Measurements from ENCODE around the gene ALG1.
"Not testable (repeated sequence)": the region's sequence is repeated elsewhere in the genome, so short reads cannot be mapped to it uniquely, and the experiment has no call there.

ALG1 gene

GRCh38 chr16:5072334-5073278 is 963 bp downstream of the ALG1 start:
- DNase-seq (ENCODE audit: low read depth): no peak
- TF ChIP-seq CTCF (IDR thresholded peaks at IDR 0.05; ENCODE audit: low read length, missing control alignments): no peak

DNA sequence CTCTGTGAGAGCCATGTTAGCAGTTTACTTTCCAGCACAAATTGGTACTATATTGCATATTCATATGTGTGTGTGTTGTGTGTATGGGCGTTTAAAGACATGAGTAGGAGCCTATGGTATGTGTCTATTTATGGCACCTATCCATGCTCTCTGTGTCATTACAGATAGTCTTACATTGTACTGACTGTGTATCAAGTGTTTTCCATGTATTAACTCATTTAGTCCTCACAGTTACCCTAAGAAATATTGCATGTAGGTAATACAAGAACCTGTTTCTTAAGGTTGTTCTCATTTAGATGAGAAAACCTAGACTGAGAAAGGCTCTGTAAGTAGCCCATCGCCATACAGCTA is 1.6 kb downstream of the ALG1 start:
- no peak for DNase-seq (ENCODE audit: low read depth)
- no peak overlapping the region for H3K4me3 ChIP-seq (replicated peaks; ENCODE audit: low read depth, low read length)
- no peak for TF ChIP-seq CTCF (IDR thresholded peaks at IDR 0.05; ENCODE audit: low read length, missing control alignments)

More at GRCh38 chr16:5072334-5073278, 963 bp downstream of the ALG1 start:
- peak overlapping the region; percentile 84 for H3K4me3 ChIP-seq (replicated peaks; ENCODE audit: low read depth, low read length)

GRCh38 chr16:5073771-5074170 is 2.1 kb downstream of the ALG1 start:
- not testable (repeated sequence) for H3K4me3 ChIP-seq (replicated peaks; ENCODE audit: low read depth, low read length); DNase-seq (ENCODE audit: low read depth)

DNA sequence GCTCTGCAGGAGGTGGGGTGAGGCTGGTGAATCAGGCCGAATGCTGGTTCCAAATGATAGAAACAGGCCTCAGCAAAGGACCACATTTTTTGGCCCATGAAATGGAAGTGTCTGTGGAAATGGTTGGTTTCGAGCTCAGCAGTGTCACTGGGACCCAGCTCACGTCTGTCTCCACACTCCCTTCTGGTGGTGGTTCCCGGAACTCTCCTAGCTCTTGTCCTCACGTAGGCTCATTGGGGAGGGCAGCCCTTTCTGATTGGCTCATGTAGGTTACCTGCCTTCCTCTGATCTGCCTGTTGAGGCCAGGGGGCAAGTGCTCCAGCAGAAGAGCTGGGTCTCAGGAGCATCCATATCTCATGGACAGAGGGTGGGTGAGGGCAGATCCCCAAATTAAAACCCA is 4.0 kb downstream of the ALG1 start:
- no peak overlapping the region for H3K4me3 ChIP-seq (replicated peaks; ENCODE audit: low read depth, low read length)
- TF ChIP-seq CTCF (IDR thresholded peaks at IDR 0.05; ENCODE audit: low read length, missing control alignments): no peak
- DNase-seq (ENCODE audit: low read depth): no peak

- DNase-seq (ENCODE audit: low read depth): no peak
- no peak overlapping the region for H3K4me3 ChIP-seq (replicated peaks; ENCODE audit: low read depth, low read length)
- TF ChIP-seq CTCF (IDR thresholded peaks at IDR 0.05; ENCODE audit: low read length, missing control alignments): no peak
Observed at GRCh38 chr16:5077304-5077703, 5.7 kb downstream of the ALG1 start.

GRCh38 chr16:5078626-5079025 is 7.0 kb downstream of the ALG1 start:
- no peak overlapping the region for H3K4me3 ChIP-seq (replicated peaks; ENCODE audit: low read depth, low read length)
- no peak for DNase-seq (ENCODE audit: low read depth)
- TF ChIP-seq CTCF (IDR thresholded peaks at IDR 0.05; ENCODE audit: low read length, missing control alignments): no peak

- not testable (repeated sequence) for H3K4me3 ChIP-seq (replicated peaks; ENCODE audit: low read depth, low read length); DNase-seq (ENCODE audit: low read depth)
Observed at GRCh38 chr16:5080461-5080860, 8.8 kb downstream of the ALG1 start.

GRCh38 chr16:5080996-5081395 is 9.4 kb downstream of the ALG1 start:
- H3K4me3 ChIP-seq (replicated peaks; ENCODE audit: low read depth, low read length); DNase-seq (ENCODE audit: low read depth): not testable (repeated sequence)

DNA sequence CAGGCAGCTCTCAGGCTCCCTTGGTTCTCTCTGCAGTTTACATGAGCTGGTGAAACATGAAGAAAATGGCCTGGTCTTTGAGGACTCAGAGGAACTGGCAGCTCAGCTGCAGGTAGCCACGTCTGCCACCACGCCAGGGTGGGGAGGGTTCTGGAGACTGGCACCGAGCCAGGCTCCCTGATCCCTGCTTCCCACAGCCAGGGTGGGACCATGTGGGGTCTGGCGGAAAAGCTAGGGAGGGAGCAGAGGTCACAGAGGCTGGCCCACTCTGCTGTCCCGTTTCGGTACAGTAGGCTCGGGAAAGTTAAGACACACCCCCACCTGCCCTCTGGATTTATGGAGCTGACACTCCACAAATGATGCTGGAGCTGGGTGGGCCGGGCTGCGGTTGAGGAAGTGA is 12.0 kb downstream of the ALG1 start:
- not testable (repeated sequence) for H3K4me3 ChIP-seq (replicated peaks; ENCODE audit: low read depth, low read length); DNase-seq (ENCODE audit: low read depth)

GRCh38 chr16:5084099-5084731 is 12.6 kb downstream of the ALG1 start:
- not testable (repeated sequence) for H3K4me3 ChIP-seq (replicated peaks; ENCODE audit: low read depth, low read length); DNase-seq (ENCODE audit: low read depth)
